Measurements from ENCODE around the gene MS4A6A. TPM values are rescaled to one million over a fixed set of nuclear protein-coding genes. Genes with fewer than 3 reads are reported as not detected.

MS4A6A gene
- total RNA-seq, 1 experiment from 2014 or later = 0.52 TPM

DNA sequence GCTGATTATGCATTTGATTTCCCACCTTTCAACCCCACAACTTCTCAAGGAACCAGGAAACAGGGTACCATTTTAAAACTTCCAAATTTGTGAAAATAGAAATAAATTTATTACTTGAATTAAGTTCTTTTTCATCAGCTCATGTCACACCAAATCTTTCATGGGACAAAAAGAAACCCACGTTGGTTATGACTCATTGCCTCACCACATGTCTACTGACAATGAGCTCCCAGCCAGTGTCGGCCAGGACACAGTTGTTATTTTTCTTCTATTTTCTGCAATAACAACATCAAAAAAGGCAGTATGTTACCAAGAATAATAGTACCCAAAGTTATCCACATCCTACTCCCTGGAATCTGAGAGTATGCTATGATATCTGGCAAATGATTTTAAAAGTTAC, 17.3 kb downstream of the MS4A6A start:
- no peak for ATAC-seq
- Histone ChIP-seq H2AFZ (ENCODE audit: low read depth, low read length, poor library complexity, severe bottlenecking) (no peak overlapping the region), H3K4me3 (replicated peaks in 1 of 2; ENCODE audit: low read depth in 1 of 2, low read length in 2 of 2) (no peak overlapping the region), H3K79me2 (ENCODE audit: insufficient read depth, low read length) (no peaks in the 10 kb centered on the region), H3K27ac (ENCODE audit: low read depth, low read length) (no peak overlapping the region), H3K9me2 (ENCODE audit: insufficient read depth) (no peaks in the 10 kb centered on the region), H3K9ac (ENCODE audit: low read length) (no peak overlapping the region), H3K36me3 (ENCODE audit: control insufficient read depth in 1 of 2, insufficient read depth in 2 of 2, low read length in 2 of 2) (no peaks in the 10 kb centered on the region), H3K9me3 (ENCODE audit: control insufficient read depth in 1 of 2, insufficient read depth in 1 of 2, low read depth in 1 of 2, low read length in 2 of 2) (no peaks in the 10 kb centered on the region; a peak in 1 of 4 replicates), H3K4me1 (ENCODE audit: control insufficient read depth in 1 of 2, insufficient read depth in 2 of 2, low read length in 2 of 2) (no peaks in the 10 kb centered on the region), H3K4me2 (ENCODE audit: low read length) (no peak overlapping the region), H4K20me1 (ENCODE audit: insufficient read depth) (no peaks in the 10 kb centered on the region), H3K27me3 (ENCODE audit: insufficient read depth, low read length) (no peaks in the 10 kb centered on the region)
- no TSS peak for BruUV-seq (replicated peaks)
- DNase-seq (ENCODE audit: low read depth, low spot score) = no peak
- POLR2A ChIA-PET = no interaction called here
- intact Hi-C loops (cut with micrococcal nuclease) = no loop called here
- TF ChIP-seq, protein P1, sequence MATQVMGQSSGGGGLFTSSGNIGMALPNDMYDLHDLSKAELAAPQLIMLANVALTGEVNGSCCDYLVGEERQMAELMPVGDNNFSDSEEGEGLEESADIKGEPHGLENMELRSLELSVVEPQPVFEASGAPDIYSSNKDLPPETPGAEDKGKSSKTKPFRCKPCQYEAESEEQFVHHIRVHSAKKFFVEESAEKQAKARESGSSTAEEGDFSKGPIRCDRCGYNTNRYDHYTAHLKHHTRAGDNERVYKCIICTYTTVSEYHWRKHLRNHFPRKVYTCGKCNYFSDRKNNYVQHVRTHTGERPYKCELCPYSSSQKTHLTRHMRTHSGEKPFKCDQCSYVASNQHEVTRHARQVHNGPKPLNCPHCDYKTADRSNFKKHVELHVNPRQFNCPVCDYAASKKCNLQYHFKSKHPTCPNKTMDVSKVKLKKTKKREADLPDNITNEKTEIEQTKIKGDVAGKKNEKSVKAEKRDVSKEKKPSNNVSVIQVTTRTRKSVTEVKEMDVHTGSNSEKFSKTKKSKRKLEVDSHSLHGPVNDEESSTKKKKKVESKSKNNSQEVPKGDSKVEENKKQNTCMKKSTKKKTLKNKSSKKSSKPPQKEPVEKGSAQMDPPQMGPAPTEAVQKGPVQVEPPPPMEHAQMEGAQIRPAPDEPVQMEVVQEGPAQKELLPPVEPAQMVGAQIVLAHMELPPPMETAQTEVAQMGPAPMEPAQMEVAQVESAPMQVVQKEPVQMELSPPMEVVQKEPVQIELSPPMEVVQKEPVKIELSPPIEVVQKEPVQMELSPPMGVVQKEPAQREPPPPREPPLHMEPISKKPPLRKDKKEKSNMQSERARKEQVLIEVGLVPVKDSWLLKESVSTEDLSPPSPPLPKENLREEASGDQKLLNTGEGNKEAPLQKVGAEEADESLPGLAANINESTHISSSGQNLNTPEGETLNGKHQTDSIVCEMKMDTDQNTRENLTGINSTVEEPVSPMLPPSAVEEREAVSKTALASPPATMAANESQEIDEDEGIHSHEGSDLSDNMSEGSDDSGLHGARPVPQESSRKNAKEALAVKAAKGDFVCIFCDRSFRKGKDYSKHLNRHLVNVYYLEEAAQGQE (IDR thresholded peaks at IDR 0.05; ENCODE audit: low read depth) = no peak
- no peak for TF ChIP-seq POLR2AphosphoS5 (IDR thresholded peaks at IDR 0.05; ENCODE audit: low read depth, low read length)
- no peak for TF ChIP-seq EZH2phosphoT487 (IDR thresholded peaks at IDR 0.05; ENCODE audit: borderline replicate concordance)
- CTCF ChIA-PET = no interaction called here
- RAD21 ChIA-PET (ENCODE audit: low non-redundant PET in 1 of 2, low total read pairs in 2 of 2, uncharacterized antibody in 2 of 2, unreplicated experiment in 2 of 2) = no interaction called here

DNA sequence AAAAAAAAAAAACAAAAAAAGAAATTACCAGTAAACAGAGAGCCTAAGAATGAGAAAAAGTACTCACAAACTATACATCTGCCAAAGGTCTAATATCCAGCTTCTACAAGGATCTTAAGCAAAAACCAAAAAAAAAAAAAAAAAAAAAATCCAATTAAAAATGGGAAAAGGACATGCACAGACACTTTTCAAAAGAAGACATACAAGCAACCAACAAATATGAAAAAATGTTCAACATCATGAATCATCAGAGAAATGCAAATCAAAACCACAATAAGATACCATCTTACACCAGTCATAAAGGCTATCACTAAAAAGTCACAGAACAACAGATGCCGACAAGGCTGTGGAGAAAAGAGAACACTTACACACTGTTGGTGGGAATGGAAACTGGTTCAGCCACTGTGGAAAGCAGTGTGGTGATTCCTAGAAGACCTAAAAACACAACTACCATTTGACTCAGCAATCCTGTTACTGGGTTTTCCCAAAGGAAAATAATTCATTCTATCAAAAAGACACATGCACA, 18.3 kb downstream of the MS4A6A start:
- H3K9ac ChIP-seq (ENCODE audit: low read length) = no peak overlapping the region
- no peak for DNase-seq (ENCODE audit: low read depth, low spot score)
- ChIA-PET POLR2A (no interaction called here), CTCF (no interaction called here), RAD21 (ENCODE audit: low non-redundant PET in 1 of 2, low total read pairs in 2 of 2, uncharacterized antibody in 2 of 2, unreplicated experiment in 2 of 2) (no interaction called here)
- BruUV-seq (replicated peaks) = no TSS peak
- no peaks in the 10 kb centered on the region for H3K9me2 ChIP-seq (ENCODE audit: insufficient read depth)
- ATAC-seq = no peak
- no peaks in the 10 kb centered on the region for H3K4me1 ChIP-seq (ENCODE audit: control insufficient read depth in 1 of 2, insufficient read depth in 2 of 2, low read length in 2 of 2)
- no peak overlapping the region for H3K4me3 ChIP-seq (replicated peaks in 1 of 2; ENCODE audit: low read depth in 1 of 2, low read length in 2 of 2)
- H4K20me1 ChIP-seq (ENCODE audit: insufficient read depth) = no peaks in the 10 kb centered on the region
- H3K4me2 ChIP-seq (ENCODE audit: low read length) = no peak overlapping the region
- H2AFZ ChIP-seq (ENCODE audit: low read depth, low read length, poor library complexity, severe bottlenecking) = no peak overlapping the region
- no peak overlapping the region for H3K27ac ChIP-seq (ENCODE audit: low read depth, low read length)
- no peaks in the 10 kb centered on the region; a peak in 1 of 4 replicates for H3K9me3 ChIP-seq (ENCODE audit: control insufficient read depth in 1 of 2, insufficient read depth in 1 of 2, low read depth in 1 of 2, low read length in 2 of 2)
- intact Hi-C loops (cut with micrococcal nuclease) = no loop called here
- no peaks in the 10 kb centered on the region for H3K27me3 ChIP-seq (ENCODE audit: insufficient read depth, low read length)
- no peaks in the 10 kb centered on the region for H3K79me2 ChIP-seq (ENCODE audit: insufficient read depth, low read length)
- no peaks in the 10 kb centered on the region for H3K36me3 ChIP-seq (ENCODE audit: control insufficient read depth in 1 of 2, insufficient read depth in 2 of 2, low read length in 2 of 2)
- TF ChIP-seq CEBPB (IDR thresholded peaks at IDR 0.05; ENCODE audit: low read depth) (no peak), YY1 (IDR thresholded peaks at IDR 0.05; ENCODE audit: extremely low read depth, insufficient replicate concordance, low read depth, low read length) (no peak), POLR2A (IDR thresholded peaks at IDR 0.05; ENCODE audit: borderline replicate concordance, extremely low read depth, insufficient read depth, insufficient read length) (no peak), SRF (IDR thresholded peaks at IDR 0.05; ENCODE audit: low read depth) (no peak), EZH2phosphoT487 (IDR thresholded peaks at IDR 0.05; ENCODE audit: borderline replicate concordance) (no peak), FOSL1 (IDR thresholded peaks at IDR 0.05; ENCODE audit: low read depth) (no peak), SIN3A (IDR thresholded peaks at IDR 0.05; ENCODE audit: low read depth) (no peak), SP1 (IDR thresholded peaks at IDR 0.05; ENCODE audit: low read depth) (no peak), EGR1 (IDR thresholded peaks at IDR 0.05; ENCODE audit: low read depth) (no peak), TCF7L2 (IDR thresholded peaks at IDR 0.05; ENCODE audit: borderline replicate concordance, extremely low read depth, insufficient read depth, insufficient read length) (no peak), ZBTB33 (IDR thresholded peaks at IDR 0.05; ENCODE audit: extremely low read depth, insufficient replicate concordance, low read length) (no peak), RAD21 (IDR thresholded peaks at IDR 0.05; ENCODE audit: low read depth) (no peak), ZFX (IDR thresholded peaks at IDR 0.05) (no peak)

Data from HCT116 (cell line).